Activated gamma-delta T cell treated with anti-CD3 and anti-CD28 coated beads, Interleukin-2, amount 50 U/mL, for 16 hours (primary cell): ENCODE measurements around the gene SPIRE2.
"Not testable (repeated sequence)": the region's sequence is repeated elsewhere in the genome, so short reads cannot be mapped to it uniquely, and the experiment has no call there.

Experiments
- DNase-seq: peaks from one replicate; pipeline ENCODE4 v3.0.0-alpha.2; 2020; ENCODE audit warnings: low read depth

The SPIRE2 gene

GRCh38 chr16:89828199-89828869 lies at the start of gene SPIRE2:
Gene SPIRE2 (plus strand): TSS chr16:89828475. CDS start chr16:89828551, 76 bp downstream.
- DNase-seq: peak; percentile 53

GRCh38 chr16:89779231-89779908 lies 48.9 kb upstream of the SPIRE2 start:
- DNase-seq: no peak

- DNase-seq: no peak
These were observed 48.4 kb upstream of the SPIRE2 start for GRCh38 chr16:89779909-89780305.

GRCh38 chr16:89782489-89782888 lies 45.8 kb upstream of the SPIRE2 start:
- no peak for DNase-seq

GRCh38 chr16:89783952-89784351 lies 44.3 kb upstream of the SPIRE2 start:
- not testable (repeated sequence) for DNase-seq

GRCh38 chr16:89784406-89784805 lies 43.9 kb upstream of the SPIRE2 start:
- DNase-seq: no peak

- peak; percentile 35 for DNase-seq
These were observed 42.6 kb upstream of the SPIRE2 start for GRCh38 chr16:89785523-89786155.

- no peak for DNase-seq
These were observed 41.6 kb upstream of the SPIRE2 start for GRCh38 chr16:89786474-89787364.

- DNase-seq: no peak
These were observed 40.9 kb upstream of the SPIRE2 start for GRCh38 chr16:89787365-89787805.

GRCh38 chr16:89791278-89791995 lies 36.8 kb upstream of the SPIRE2 start:
- no peak for DNase-seq

GRCh38 chr16:89793092-89793491 lies 35.2 kb upstream of the SPIRE2 start:
- DNase-seq: peak; percentile 36

- no peak for DNase-seq
These were observed 34.3 kb upstream of the SPIRE2 start for GRCh38 chr16:89793955-89794354.

- no peak for DNase-seq
These were observed 32.6 kb upstream of the SPIRE2 start for GRCh38 chr16:89795676-89796075.

GRCh38 chr16:89796104-89796503 lies 32.2 kb upstream of the SPIRE2 start:
- no peak for DNase-seq

- DNase-seq: no peak
These were observed 30.1 kb upstream of the SPIRE2 start for GRCh38 chr16:89798126-89798525.

- DNase-seq: no peak
These were observed 29.4 kb upstream of the SPIRE2 start for GRCh38 chr16:89798832-89799370.

GRCh38 chr16:89801800-89802199 lies 26.5 kb upstream of the SPIRE2 start:
- no peak for DNase-seq

- DNase-seq: no peak
These were observed 23.0 kb upstream of the SPIRE2 start for GRCh38 chr16:89805136-89805905.

GRCh38 chr16:89806589-89807193 lies 21.6 kb upstream of the SPIRE2 start:
- DNase-seq: not testable (repeated sequence)

GRCh38 chr16:89808475-89808874 lies 19.8 kb upstream of the SPIRE2 start:
- DNase-seq: no peak
